ENCODE data around the gene C1orf50. TPM values are rescaled to one million over a fixed set of nuclear protein-coding genes. Genes with fewer than 3 reads are reported as not detected.

Gene C1orf50
- total RNA-seq, 1 donor from 2014 or later = 13.6 TPM

GRCh38 chr1:42774928-42775526, 8.0 kb downstream of the C1orf50 start:
- Mint-ChIP-seq H3K4me3 (no peak overlapping the region), H3K36me3 (ENCODE audit: low read depth) (peaks cover 12% of the 10 kb centered on the region), H3K27me3 (ENCODE audit: low read depth) (no peaks in the 10 kb centered on the region), H3K27ac (ENCODE audit: unreplicated experiment) (no peak overlapping the region), H3K4me1 (peaks cover 10% of the 10 kb centered on the region), H3K9me3 (no peaks in the 10 kb centered on the region)
- no peak for TF ChIP-seq CTCF (conservative IDR thresholded peaks at IDR 0.05)
- no peak for DNase-seq (ENCODE audit: low read depth, low spot score)

GRCh38 chr1:42776502-42776901, 9.5 kb downstream of the C1orf50 start:
- no peak overlapping the region for H3K4me3 Mint-ChIP-seq
- no peak for DNase-seq (ENCODE audit: low read depth, low spot score)
- H3K36me3 Mint-ChIP-seq (ENCODE audit: low read depth) = peaks cover 15% of the 10 kb centered on the region
- no peak for TF ChIP-seq CTCF (conservative IDR thresholded peaks at IDR 0.05)
- peaks cover 3% of the 10 kb centered on the region for H3K4me1 Mint-ChIP-seq
- H3K27ac Mint-ChIP-seq (ENCODE audit: unreplicated experiment) = no peak overlapping the region
- H3K27me3 Mint-ChIP-seq (ENCODE audit: low read depth) = no peaks in the 10 kb centered on the region
- no peaks in the 10 kb centered on the region for H3K9me3 Mint-ChIP-seq

- H3K9me3 Mint-ChIP-seq = no peaks in the 10 kb centered on the region
- no peak overlapping the region for H3K4me3 Mint-ChIP-seq
- no peaks in the 10 kb centered on the region for H3K27me3 Mint-ChIP-seq (ENCODE audit: low read depth)
- H3K4me1 Mint-ChIP-seq = no peaks in the 10 kb centered on the region
- H3K36me3 Mint-ChIP-seq (ENCODE audit: low read depth) = peaks cover 18% of the 10 kb centered on the region
- peak; percentile 46 for DNase-seq (ENCODE audit: low read depth, low spot score)
- no peak overlapping the region for H3K27ac Mint-ChIP-seq (ENCODE audit: unreplicated experiment)
- peak; percentile 71 for TF ChIP-seq CTCF (conservative IDR thresholded peaks at IDR 0.05)
These were observed 10.8 kb downstream of the C1orf50 start for GRCh38 chr1:42777852-42778251.

- H3K36me3 Mint-ChIP-seq (ENCODE audit: low read depth) = peaks cover 17% of the 10 kb centered on the region
- DNase-seq (ENCODE audit: low read depth, low spot score) = no peak
- no peaks in the 10 kb centered on the region for H3K4me1 Mint-ChIP-seq
- no peaks in the 10 kb centered on the region for H3K27me3 Mint-ChIP-seq (ENCODE audit: low read depth)
- H3K27ac Mint-ChIP-seq (ENCODE audit: unreplicated experiment) = no peak overlapping the region
- no peak for TF ChIP-seq CTCF (conservative IDR thresholded peaks at IDR 0.05)
- H3K4me3 Mint-ChIP-seq = no peak overlapping the region
- no peaks in the 10 kb centered on the region for H3K9me3 Mint-ChIP-seq
These were observed 12.7 kb downstream of the C1orf50 start for GRCh38 chr1:42779725-42780124.

- peaks cover 12% of the 10 kb centered on the region for H3K36me3 Mint-ChIP-seq (ENCODE audit: low read depth)
- no peaks in the 10 kb centered on the region for H3K9me3 Mint-ChIP-seq
- no peak for DNase-seq (ENCODE audit: low read depth, low spot score)
- H3K4me3 Mint-ChIP-seq = no peak overlapping the region
- H3K4me1 Mint-ChIP-seq = no peaks in the 10 kb centered on the region
- no peaks in the 10 kb centered on the region for H3K27me3 Mint-ChIP-seq (ENCODE audit: low read depth)
- no peak for TF ChIP-seq CTCF (conservative IDR thresholded peaks at IDR 0.05)
- no peak overlapping the region for H3K27ac Mint-ChIP-seq (ENCODE audit: unreplicated experiment)
These were observed 13.1 kb downstream of the C1orf50 start for GRCh38 chr1:42780176-42780575.
